Mesendoderm (in vitro differentiated cells): ENCODE measurements around the gene NPS.

ENCODE experiments used
- DNase-seq: peaks from one replicate; pipeline ENCODE4 v3.0.0; 2013
- H2AK5ac ChIP-seq: 2 replicates; pipeline ENCODE4 v1.6.1; 2013; ENCODE audit warnings: low read length, inconsistent platforms
- H2BK120ac ChIP-seq: 2 replicates; pipeline ENCODE4 v1.6.1; 2013; ENCODE audit warnings: low read depth, mild to moderate bottlenecking, low read length, moderate library complexity, mixed read lengths
- H2BK15ac ChIP-seq: replicated peaks from 2 replicates; pipeline ENCODE4 v1.6.1; 2013; ENCODE audit warnings: low read depth, mild to moderate bottlenecking, moderate library complexity
- H2BK5ac ChIP-seq: 2 replicates; pipeline ENCODE4 v1.6.1; 2013; ENCODE audit warnings: low read length, inconsistent platforms
- H3K18ac ChIP-seq: 2 replicates; pipeline ENCODE4 v1.6.1; 2013; ENCODE audit warnings: mild to moderate bottlenecking, low read length, mixed read lengths
- H3K23ac ChIP-seq: one replicate; pipeline ENCODE4 v1.6.1; 2013; ENCODE audit warnings: low read length
- H3K27ac ChIP-seq: 2 replicates; pipeline ENCODE4 v1.5.1; 2013; ENCODE audit warnings: low read depth, mild to moderate bottlenecking, inconsistent platforms, low read length, moderate library complexity
- H3K27me3 ChIP-seq: 2 replicates; pipeline ENCODE4 v1.6.1; 2013; ENCODE audit warnings: low read length, control low read depth, mild to moderate bottlenecking, inconsistent platforms; ENCODE audit not compliant: insufficient read depth, poor library complexity
- H3K36me3 ChIP-seq: 2 replicates; pipeline ENCODE4 v1.6.1; 2013; ENCODE audit warnings: low read length, inconsistent platforms; ENCODE audit not compliant: control insufficient read depth, insufficient read depth
- H3K4ac ChIP-seq: one replicate; pipeline ENCODE4 v1.6.1; 2013; ENCODE audit warnings: low read depth, mild to moderate bottlenecking, low read length, moderate library complexity
- H3K4me1 ChIP-seq: 2 replicates; pipeline ENCODE4 v1.6.1; 2013; ENCODE audit warnings: low read depth, low read length, inconsistent platforms; ENCODE audit not compliant: control insufficient read depth
- H3K4me2 ChIP-seq: 2 replicates; pipeline ENCODE4 v1.6.1; 2013; ENCODE audit warnings: low read length
- H3K4me3 ChIP-seq: 2 replicates; pipeline ENCODE4 v1.5.1; 2013; ENCODE audit warnings: mild to moderate bottlenecking, low read length
- H3K56ac ChIP-seq: one replicate; pipeline ENCODE4 v1.6.1; 2013; ENCODE audit warnings: low read length
- H3K79me1 ChIP-seq: 2 replicates; pipeline ENCODE4 v1.6.1; 2013; ENCODE audit warnings: low read length, inconsistent platforms
- H3K79me2 ChIP-seq: 2 replicates; pipeline ENCODE4 v1.6.1; 2013; ENCODE audit warnings: mild to moderate bottlenecking, low read length; ENCODE audit not compliant: control insufficient read depth, insufficient read depth
- H3K9ac ChIP-seq: 2 replicates; pipeline ENCODE4 v1.6.1; 2013; ENCODE audit warnings: low read length, inconsistent platforms
- H4K5ac ChIP-seq: one replicate; pipeline ENCODE4 v1.6.1; 2013; ENCODE audit warnings: low read length
- H4K8ac ChIP-seq: one replicate; pipeline ENCODE4 v1.6.1; 2013; ENCODE audit warnings: low read depth, mild to moderate bottlenecking, control low read depth, low read length, moderate library complexity
- WGBS: extraction: QIAGEN DNeasy Blood & Tissue Kit; methylation state at CpG from one replicate; pipeline ENCODE4 v1.1.7; 2013; ENCODE audit warnings: low lambda C conversion rate, missing lambda C conversion rate; ENCODE audit not compliant: insufficient coverage; ENCODE audit errors: extremely low coverage; 5-methylcytosine and 5-hydroxymethylcytosine counted together

NPS gene

GRCh38 chr10:127578961-127579305 is 29.8 kb downstream of the NPS start:
- no CpG with 5 or more reads among the region's 7 CpGs for WGBS
- no peak overlapping the region for H3K27ac ChIP-seq
- no peaks in the 10 kb centered on the region for H3K4me1 ChIP-seq
- no peak overlapping the region for H2AK5ac ChIP-seq
- H3K56ac ChIP-seq = no peak overlapping the region
- no peak overlapping the region for H4K5ac ChIP-seq
- no peak overlapping the region for H2BK5ac ChIP-seq
- H3K27me3 ChIP-seq = no peaks in the 10 kb centered on the region
- no peak overlapping the region for H4K8ac ChIP-seq
- H3K9ac ChIP-seq = no peak overlapping the region
- H3K79me1 ChIP-seq = no peaks in the 10 kb centered on the region
- no peak overlapping the region for H2BK120ac ChIP-seq
- H3K4me2 ChIP-seq = no peak overlapping the region
- H3K4ac ChIP-seq = no peak overlapping the region
- no peak for DNase-seq
- no peak overlapping the region for H3K4me3 ChIP-seq
- H3K18ac ChIP-seq = no peak overlapping the region
- no peaks in the 10 kb centered on the region for H3K36me3 ChIP-seq
- H3K79me2 ChIP-seq = no peaks in the 10 kb centered on the region
- no peak overlapping the region for H3K23ac ChIP-seq
- H2BK15ac ChIP-seq = no peak overlapping the region

- Histone ChIP-seq H2BK5ac (no peak overlapping the region), H4K8ac (no peak overlapping the region), H3K4me1 (no peaks in the 10 kb centered on the region), H3K27me3 (no peaks in the 10 kb centered on the region), H2AK5ac (no peak overlapping the region), H3K4ac (no peak overlapping the region), H3K18ac (no peak overlapping the region), H4K5ac (no peak overlapping the region), H2BK120ac (no peak overlapping the region), H3K4me2 (no peak overlapping the region), H3K4me3 (no peak overlapping the region), H3K36me3 (no peaks in the 10 kb centered on the region), H3K56ac (no peak overlapping the region), H2BK15ac (no peak overlapping the region), H3K27ac (no peak overlapping the region), H3K9ac (no peak overlapping the region), H3K23ac (no peak overlapping the region), H3K79me2 (no peaks in the 10 kb centered on the region), H3K79me1 (no peaks in the 10 kb centered on the region)
- WGBS = no CpG with 5 or more reads among the region's 2 CpGs
- DNase-seq = no peak
These were observed 30.5 kb downstream of the NPS start for GRCh38 chr10:127579640-127580039.

GRCh38 chr10:127580822-127581221 is 31.7 kb downstream of the NPS start:
- no peak overlapping the region for H3K4ac ChIP-seq
- H2BK5ac ChIP-seq = no peak overlapping the region
- H4K8ac ChIP-seq = no peak overlapping the region
- no peak overlapping the region for H3K56ac ChIP-seq
- DNase-seq = no peak
- H3K18ac ChIP-seq = no peak overlapping the region
- H3K4me3 ChIP-seq = no peak overlapping the region
- WGBS = no CpG with 5 or more reads among the region's 17 CpGs
- no peak overlapping the region for H2AK5ac ChIP-seq
- no peak overlapping the region for H4K5ac ChIP-seq
- H3K23ac ChIP-seq = no peak overlapping the region
- H2BK15ac ChIP-seq = no peak overlapping the region
- H3K4me2 ChIP-seq = no peak overlapping the region
- no peaks in the 10 kb centered on the region for H3K79me2 ChIP-seq
- no peaks in the 10 kb centered on the region for H3K79me1 ChIP-seq
- no peak overlapping the region for H3K9ac ChIP-seq
- no peak overlapping the region for H3K27ac ChIP-seq
- H3K36me3 ChIP-seq = no peaks in the 10 kb centered on the region
- no peaks in the 10 kb centered on the region for H3K27me3 ChIP-seq
- H2BK120ac ChIP-seq = no peak overlapping the region
- H3K4me1 ChIP-seq = no peaks in the 10 kb centered on the region

GRCh38 chr10:127585519-127586023 is 36.5 kb downstream of the NPS start:
- no peak overlapping the region for H2AK5ac ChIP-seq
- H3K79me1 ChIP-seq = no peaks in the 10 kb centered on the region
- H2BK120ac ChIP-seq = no peak overlapping the region
- no peak overlapping the region for H3K27ac ChIP-seq
- no peak overlapping the region for H2BK5ac ChIP-seq
- no peak overlapping the region for H3K4me3 ChIP-seq
- DNase-seq = no peak
- H3K27me3 ChIP-seq = no peaks in the 10 kb centered on the region
- H3K79me2 ChIP-seq = no peaks in the 10 kb centered on the region
- H3K4ac ChIP-seq = no peak overlapping the region
- H3K4me1 ChIP-seq = no peaks in the 10 kb centered on the region
- H3K4me2 ChIP-seq = no peak overlapping the region
- WGBS = no CpG with 5 or more reads among the region's 4 CpGs
- H3K9ac ChIP-seq = no peak overlapping the region
- no peak overlapping the region for H3K18ac ChIP-seq
- H4K8ac ChIP-seq = no peak overlapping the region
- no peak overlapping the region for H4K5ac ChIP-seq
- no peak overlapping the region for H2BK15ac ChIP-seq
- H3K36me3 ChIP-seq = no peaks in the 10 kb centered on the region
- H3K56ac ChIP-seq = no peak overlapping the region
- H3K23ac ChIP-seq = no peak overlapping the region

GRCh38 chr10:127587668-127588365 is 38.7 kb downstream of the NPS start:
- no peaks in the 10 kb centered on the region for H3K36me3 ChIP-seq
- H3K4me3 ChIP-seq = no peak overlapping the region
- H3K4me2 ChIP-seq = no peak overlapping the region
- H3K18ac ChIP-seq = no peak overlapping the region
- no peak overlapping the region for H2BK5ac ChIP-seq
- WGBS = no CpG with 5 or more reads among the region's 4 CpGs
- H2BK120ac ChIP-seq = no peak overlapping the region
- H4K5ac ChIP-seq = no peak overlapping the region
- no peak overlapping the region for H3K27ac ChIP-seq
- H2BK15ac ChIP-seq = no peak overlapping the region
- H3K4me1 ChIP-seq = no peaks in the 10 kb centered on the region
- no peaks in the 10 kb centered on the region for H3K27me3 ChIP-seq
- no peak overlapping the region for H3K4ac ChIP-seq
- no peaks in the 10 kb centered on the region for H3K79me2 ChIP-seq
- no peaks in the 10 kb centered on the region for H3K79me1 ChIP-seq
- no peak overlapping the region for H3K56ac ChIP-seq
- no peak overlapping the region for H3K9ac ChIP-seq
- no peak for DNase-seq
- no peak overlapping the region for H3K23ac ChIP-seq
- H2AK5ac ChIP-seq = no peak overlapping the region
- no peak overlapping the region for H4K8ac ChIP-seq

GRCh38 chr10:127592586-127592985 is 43.5 kb downstream of the NPS start:
- no peak overlapping the region for H3K18ac ChIP-seq
- no peak overlapping the region for H4K5ac ChIP-seq
- no peak overlapping the region for H3K23ac ChIP-seq
- DNase-seq = no peak
- H3K4me3 ChIP-seq = no peak overlapping the region
- H3K4me1 ChIP-seq = no peaks in the 10 kb centered on the region
- H4K8ac ChIP-seq = no peak overlapping the region
- no peak overlapping the region for H3K4ac ChIP-seq
- no peaks in the 10 kb centered on the region for H3K79me1 ChIP-seq
- no peaks in the 10 kb centered on the region for H3K27me3 ChIP-seq
- H3K4me2 ChIP-seq = no peak overlapping the region
- H2BK15ac ChIP-seq = no peak overlapping the region
- no peak overlapping the region for H2AK5ac ChIP-seq
- no peaks in the 10 kb centered on the region for H3K79me2 ChIP-seq
- no peak overlapping the region for H3K27ac ChIP-seq
- H3K56ac ChIP-seq = no peak overlapping the region
- no peaks in the 10 kb centered on the region for H3K36me3 ChIP-seq
- no peak overlapping the region for H2BK120ac ChIP-seq
- no peak overlapping the region for H3K9ac ChIP-seq
- WGBS = no CpG with 5 or more reads among the region's 7 CpGs
- H2BK5ac ChIP-seq = no peak overlapping the region
